OCI-LY3 (cell line): ENCODE results near the gene OSBPL2.

Experiments used
- H2AFZ ChIP-seq: fragments of 200-600, 300-600 bp; shearing (Covaris generic); 2 replicates; pipeline ENCODE4 v1.6.0; 2014; ENCODE audit warnings: antibody characterized with exemption, low read depth, low read length
- H3K27ac ChIP-seq: fragments of 200-600, 300-600 bp; sonication (generic); 2 replicates; pipeline ENCODE4 v1.5.1; 2014; ENCODE audit warnings: mild to moderate bottlenecking, low read length, moderate library complexity, mixed read lengths
- H3K27me3 ChIP-seq: fragments of 200-600, 300-600 bp; sonication (generic); 2 replicates; pipeline ENCODE4 v1.6.1; 2014; ENCODE audit warnings: low read depth, low read length, mixed read lengths
- H3K36me3 ChIP-seq: fragments of 200-600, 300-600 bp; sonication (generic); replicated peaks from 2 replicates; pipeline ENCODE3; 2014; ENCODE audit warnings: low read depth, low read length, mixed read lengths
- H3K4me1 ChIP-seq: fragments of 300-600, 200-600 bp; sonication (generic); 2 replicates; pipeline ENCODE4 v1.6.1; 2014; ENCODE audit warnings: low read length, mixed read lengths
- H3K4me2 ChIP-seq: fragments of 200-600, 300-600 bp; sonication (generic); 2 replicates; pipeline ENCODE4 v1.6.1; 2014; ENCODE audit warnings: low read length, mixed read lengths
- H3K4me3 ChIP-seq: fragments of 300-600, 200-600 bp; sonication (generic); 2 replicates; pipeline ENCODE4 v1.5.1; 2014; ENCODE audit warnings: antibody characterized with exemption, mild to moderate bottlenecking, low read length, moderate library complexity
- H3K79me2 ChIP-seq: fragments of 300-600, 200-600 bp; shearing (Covaris generic); 2 replicates; pipeline ENCODE4 v1.6.1; 2014; ENCODE audit warnings: mild to moderate bottlenecking, low read length, mixed read lengths
- H3K9ac ChIP-seq: fragments of 300-600, 200-600 bp; shearing (Covaris generic); 2 replicates; pipeline ENCODE4 v1.6.0; 2014; ENCODE audit warnings: mild to moderate bottlenecking, low read length, moderate library complexity
- H3K9me3 ChIP-seq: fragments of 200-600, 300-600 bp; shearing (Covaris generic); 2 replicates; pipeline ENCODE4 v1.6.1; 2014; ENCODE audit warnings: low read length, mixed read lengths; ENCODE audit not compliant: insufficient read depth
- H4K20me1 ChIP-seq: fragments of 200-600, 300-600 bp; sonication (generic); 2 replicates; pipeline ENCODE4 v1.6.1; 2016; ENCODE audit warnings: low read length, mixed read lengths; ENCODE audit not compliant: insufficient read depth
- CTCF ChIP-seq: fragments of 200-600, 300-600 bp; sonication (generic); IDR thresholded peaks from 2 replicates; pipeline ENCODE4 v1.5.1; 2014; ENCODE audit warnings: antibody characterized with exemption, low read length, low read depth
- EZH2phosphoT487 ChIP-seq: fragments of 200-600 bp; shearing (Covaris generic); IDR thresholded peaks from 2 replicates; pipeline ENCODE4 v1.6.1; 2018; ENCODE audit warnings: antibody characterized with exemption, mixed run types, low read depth

Gene OSBPL2

GRCh38 chr20:62323146-62323979, 85.0 kb downstream of the OSBPL2 start:
- H3K4me1 ChIP-seq: no peaks in the 10 kb centered on the region
- no peaks in the 10 kb centered on the region for H3K9me3 ChIP-seq
- no peak overlapping the region for H3K4me3 ChIP-seq
- H4K20me1 ChIP-seq: no peaks in the 10 kb centered on the region
- no peak overlapping the region for H2AFZ ChIP-seq
- TF ChIP-seq EZH2phosphoT487 (no peak), CTCF (no peak)
- H3K27ac ChIP-seq: no peak overlapping the region
- no peaks in the 10 kb centered on the region for H3K79me2 ChIP-seq
- no peaks in the 10 kb centered on the region for H3K27me3 ChIP-seq
- no peak overlapping the region for H3K4me2 ChIP-seq
- no peak overlapping the region for H3K9ac ChIP-seq
- no peaks in the 10 kb centered on the region for H3K36me3 ChIP-seq

- Histone ChIP-seq H3K79me2 (no peaks in the 10 kb centered on the region), H3K27ac (no peak overlapping the region), H2AFZ (no peak overlapping the region), H3K9me3 (no peaks in the 10 kb centered on the region), H3K4me1 (no peaks in the 10 kb centered on the region), H3K9ac (no peak overlapping the region), H3K4me3 (no peak overlapping the region), H3K4me2 (no peak overlapping the region), H3K36me3 (no peaks in the 10 kb centered on the region), H3K27me3 (no peaks in the 10 kb centered on the region), H4K20me1 (no peaks in the 10 kb centered on the region)
- TF ChIP-seq EZH2phosphoT487 (no peak), CTCF (no peak)
Observed at GRCh38 chr20:62323980-62324906, 85.9 kb downstream of the OSBPL2 start.

GRCh38 chr20:62325172-62325905, 87.0 kb downstream of the OSBPL2 start:
- Histone ChIP-seq H3K4me3 (no peak overlapping the region), H3K9ac (no peak overlapping the region), H3K36me3 (no peaks in the 10 kb centered on the region), H3K4me1 (no peaks in the 10 kb centered on the region), H3K79me2 (no peaks in the 10 kb centered on the region), H3K27ac (no peak overlapping the region), H2AFZ (no peak overlapping the region), H3K4me2 (no peak overlapping the region), H3K27me3 (no peaks in the 10 kb centered on the region), H3K9me3 (no peaks in the 10 kb centered on the region), H4K20me1 (no peaks in the 10 kb centered on the region)
- TF ChIP-seq EZH2phosphoT487 (no peak), CTCF (no peak)
